ENCODE data around the gene HELZ. TPM values are rescaled to one million over a fixed set of nuclear protein-coding genes. Genes with fewer than 3 reads are reported as not detected.

The HELZ gene
- total RNA-seq, 1 donor from 2014 or later, result 53.4 TPM

- peaks cover 2% of the 10 kb centered on the region for H3K4me1 Mint-ChIP-seq (ENCODE audit: low read depth, unreplicated experiment)
- H3K79me2 ChIP-seq (ENCODE audit: insufficient read depth, low read length), result no peaks in the 10 kb centered on the region
- TF ChIP-seq, protein P1, sequence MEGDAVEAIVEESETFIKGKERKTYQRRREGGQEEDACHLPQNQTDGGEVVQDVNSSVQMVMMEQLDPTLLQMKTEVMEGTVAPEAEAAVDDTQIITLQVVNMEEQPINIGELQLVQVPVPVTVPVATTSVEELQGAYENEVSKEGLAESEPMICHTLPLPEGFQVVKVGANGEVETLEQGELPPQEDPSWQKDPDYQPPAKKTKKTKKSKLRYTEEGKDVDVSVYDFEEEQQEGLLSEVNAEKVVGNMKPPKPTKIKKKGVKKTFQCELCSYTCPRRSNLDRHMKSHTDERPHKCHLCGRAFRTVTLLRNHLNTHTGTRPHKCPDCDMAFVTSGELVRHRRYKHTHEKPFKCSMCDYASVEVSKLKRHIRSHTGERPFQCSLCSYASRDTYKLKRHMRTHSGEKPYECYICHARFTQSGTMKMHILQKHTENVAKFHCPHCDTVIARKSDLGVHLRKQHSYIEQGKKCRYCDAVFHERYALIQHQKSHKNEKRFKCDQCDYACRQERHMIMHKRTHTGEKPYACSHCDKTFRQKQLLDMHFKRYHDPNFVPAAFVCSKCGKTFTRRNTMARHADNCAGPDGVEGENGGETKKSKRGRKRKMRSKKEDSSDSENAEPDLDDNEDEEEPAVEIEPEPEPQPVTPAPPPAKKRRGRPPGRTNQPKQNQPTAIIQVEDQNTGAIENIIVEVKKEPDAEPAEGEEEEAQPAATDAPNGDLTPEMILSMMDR (IDR thresholded peaks at IDR 0.05; ENCODE audit: insufficient read depth, low read depth, low read length), result no peak
- TF ChIP-seq EZH2 (IDR thresholded peaks at IDR 0.05; ENCODE audit: insufficient read depth, low read length), result no peak
- no peak overlapping the region for H3K27ac ChIP-seq (ENCODE audit: low read depth, low read length)
- H3K27ac Mint-ChIP-seq (ENCODE audit: unreplicated experiment), result no peak overlapping the region
- no peak overlapping the region for H2AFZ ChIP-seq (ENCODE audit: low read depth, low read length)
- no peak overlapping the region for H3K4me3 Mint-ChIP-seq (ENCODE audit: unreplicated experiment)
- H3K4me2 ChIP-seq (ENCODE audit: low read length), result no peak overlapping the region
- H3K4me3 ChIP-seq (ENCODE audit: insufficient read depth, low read depth, low read length), result no peak overlapping the region
- H3K36me3 ChIP-seq (ENCODE audit: insufficient read depth, low read length), result peaks cover 7% of the 10 kb centered on the region
- no peaks in the 10 kb centered on the region for H3K27me3 Mint-ChIP-seq (ENCODE audit: low read depth, unreplicated experiment)
- no peaks in the 10 kb centered on the region for H3K9me3 Mint-ChIP-seq (ENCODE audit: unreplicated experiment)
- no peak overlapping the region for H3K9ac ChIP-seq (ENCODE audit: low read length)
- no peaks in the 10 kb centered on the region for H3K27me3 ChIP-seq (ENCODE audit: insufficient read depth, low read length)
- DNase-seq (ENCODE audit: low read depth) (peak; percentile 12), FAIRE-seq (no peak)
- H3K4me1 ChIP-seq (ENCODE audit: insufficient read depth, low read length), result no peaks in the 10 kb centered on the region
- H3K9me3 ChIP-seq (ENCODE audit: insufficient read depth, low read depth, low read length), result no peaks in the 10 kb centered on the region
- H3K36me3 Mint-ChIP-seq (ENCODE audit: low read depth, unreplicated experiment), result peaks cover 5% of the 10 kb centered on the region
- peaks cover 4% of the 10 kb centered on the region for H4K20me1 ChIP-seq (ENCODE audit: insufficient read depth, low read length)
Measured at GRCh38 chr17:67183531-67183930, 61.5 kb downstream of the HELZ start.

GRCh38 chr17:67181825-67182224 is 63.2 kb downstream of the HELZ start:
- Histone ChIP-seq H3K9ac (ENCODE audit: low read length) (no peak overlapping the region), H3K4me1 (ENCODE audit: insufficient read depth, low read length) (no peaks in the 10 kb centered on the region), H2AFZ (ENCODE audit: low read depth, low read length) (no peak overlapping the region), H3K9me3 (ENCODE audit: insufficient read depth, low read depth, low read length) (no peaks in the 10 kb centered on the region), H3K36me3 (ENCODE audit: insufficient read depth, low read length) (peaks cover 9% of the 10 kb centered on the region), H4K20me1 (ENCODE audit: insufficient read depth, low read length) (peaks cover 4% of the 10 kb centered on the region), H3K27ac (ENCODE audit: low read depth, low read length) (no peak overlapping the region), H3K4me3 (ENCODE audit: insufficient read depth, low read depth, low read length) (no peak overlapping the region), H3K4me2 (ENCODE audit: low read length) (no peak overlapping the region), H3K79me2 (ENCODE audit: insufficient read depth, low read length) (no peaks in the 10 kb centered on the region), H3K27me3 (ENCODE audit: insufficient read depth, low read length) (no peaks in the 10 kb centered on the region)
- H3K4me3 Mint-ChIP-seq (ENCODE audit: unreplicated experiment), result no peak overlapping the region
- no peak for DNase-seq (ENCODE audit: low read depth)
- peaks cover 2% of the 10 kb centered on the region for H3K4me1 Mint-ChIP-seq (ENCODE audit: low read depth, unreplicated experiment)
- H3K27me3 Mint-ChIP-seq (ENCODE audit: low read depth, unreplicated experiment), result no peaks in the 10 kb centered on the region
- TF ChIP-seq, protein P1 (IDR thresholded peaks at IDR 0.05; ENCODE audit: insufficient read depth, low read depth, low read length), result no peak
- TF ChIP-seq EZH2 (IDR thresholded peaks at IDR 0.05; ENCODE audit: insufficient read depth, low read length), result no peak
- H3K27ac Mint-ChIP-seq (ENCODE audit: unreplicated experiment), result no peak overlapping the region
- no peaks in the 10 kb centered on the region for H3K9me3 Mint-ChIP-seq (ENCODE audit: unreplicated experiment)
- FAIRE-seq, result no peak
- H3K36me3 Mint-ChIP-seq (ENCODE audit: low read depth, unreplicated experiment), result no peaks in the 10 kb centered on the region

GRCh38 chr17:67180275-67180674 is 64.7 kb downstream of the HELZ start:
- Mint-ChIP-seq H3K36me3 (ENCODE audit: low read depth, unreplicated experiment) (no peaks in the 10 kb centered on the region), H3K4me3 (ENCODE audit: unreplicated experiment) (no peak overlapping the region), H3K27ac (ENCODE audit: unreplicated experiment) (no peak overlapping the region), H3K27me3 (ENCODE audit: low read depth, unreplicated experiment) (no peaks in the 10 kb centered on the region), H3K4me1 (ENCODE audit: low read depth, unreplicated experiment) (peaks cover 2% of the 10 kb centered on the region), H3K9me3 (ENCODE audit: unreplicated experiment) (no peaks in the 10 kb centered on the region)
- no peak overlapping the region for H3K4me2 ChIP-seq (ENCODE audit: low read length)
- H3K9me3 ChIP-seq (ENCODE audit: insufficient read depth, low read depth, low read length), result no peaks in the 10 kb centered on the region
- no peak overlapping the region for H3K9ac ChIP-seq (ENCODE audit: low read length)
- H3K4me1 ChIP-seq (ENCODE audit: insufficient read depth, low read length), result no peaks in the 10 kb centered on the region
- no peak overlapping the region for H3K4me3 ChIP-seq (ENCODE audit: insufficient read depth, low read depth, low read length)
- no peak overlapping the region for H3K27ac ChIP-seq (ENCODE audit: low read depth, low read length)
- no peaks in the 10 kb centered on the region for H3K27me3 ChIP-seq (ENCODE audit: insufficient read depth, low read length)
- peaks cover 4% of the 10 kb centered on the region for H4K20me1 ChIP-seq (ENCODE audit: insufficient read depth, low read length)
- no peak for FAIRE-seq
- no peak for TF ChIP-seq EZH2 (IDR thresholded peaks at IDR 0.05; ENCODE audit: insufficient read depth, low read length)
- TF ChIP-seq, protein P1 (IDR thresholded peaks at IDR 0.05; ENCODE audit: insufficient read depth, low read depth, low read length), result no peak
- DNase-seq (ENCODE audit: low read depth), result no peak
- H2AFZ ChIP-seq (ENCODE audit: low read depth, low read length), result no peak overlapping the region
- peaks cover 9% of the 10 kb centered on the region for H3K36me3 ChIP-seq (ENCODE audit: insufficient read depth, low read length)
- no peaks in the 10 kb centered on the region for H3K79me2 ChIP-seq (ENCODE audit: insufficient read depth, low read length)
